SU-DHL-6 (cell line): Measurements from ENCODE around the gene BANP.

ENCODE experiments used
- H2AFZ ChIP-seq: fragments of 200-600 bp; sonication (generic); 2 replicates; pipeline ENCODE4 v1.6.1; 2014; ENCODE audit warnings: low read depth, mild to moderate bottlenecking, moderate library complexity, mixed read lengths, antibody characterized with exemption, low read length; ENCODE audit not compliant: severe bottlenecking
- H3F3A ChIP-seq: fragments of 200-600 bp; shearing (Covaris generic); 2 replicates; pipeline ENCODE4 v1.6.0; 2016; ENCODE audit warnings: antibody characterized with exemption, mild to moderate bottlenecking; ENCODE audit not compliant: insufficient read depth
- H3K27ac ChIP-seq: fragments of 200-600 bp; sonication (generic); 2 replicates; pipeline ENCODE4 v1.5.1; 2016; ENCODE audit warnings: low read depth, mild to moderate bottlenecking, low read length, moderate library complexity, mixed read lengths
- H3K27me3 ChIP-seq: fragments of 200-600 bp; sonication (generic), shearing (Covaris generic); 2 replicates; pipeline ENCODE4 v1.6.0; 2014; ENCODE audit warnings: mild to moderate bottlenecking, low read length
- H3K36me3 ChIP-seq: fragments of 200-600 bp; sonication (generic); 2 replicates; pipeline ENCODE4 v1.6.1; 2014; ENCODE audit warnings: mild to moderate bottlenecking, low read length, mixed read lengths
- H3K4me2 ChIP-seq: fragments of 300-600, 200-600 bp; shearing (Covaris generic), sonication (generic); 2 replicates; pipeline ENCODE4 v1.6.0; 2014; ENCODE audit warnings: low read length, low read depth, mild to moderate bottlenecking; ENCODE audit not compliant: poor library complexity, severe bottlenecking
- H3K4me3 ChIP-seq: fragments of 200-600 bp; sonication (generic); 2 replicates; pipeline ENCODE4 v1.5.1; 2014; ENCODE audit warnings: antibody characterized with exemption, low read length, mild to moderate bottlenecking, mixed read lengths; ENCODE audit not compliant: insufficient read depth, poor library complexity, severe bottlenecking
- H3K79me2 ChIP-seq: fragments of 200-600 bp; sonication (generic); 2 replicates; pipeline ENCODE4 v1.6.1; 2014; ENCODE audit warnings: mild to moderate bottlenecking, low read length, moderate library complexity; ENCODE audit not compliant: insufficient read depth
- H3K9ac ChIP-seq: fragments of 200-600 bp; sonication (generic); 2 replicates; pipeline ENCODE4 v1.7.0; 2014; ENCODE audit warnings: mild to moderate bottlenecking, low read length
- H3K9me2 ChIP-seq: fragments of 200-600 bp; sonication (generic); replicated peaks from 2 replicates; pipeline ENCODE4 v1.6.1; 2014; ENCODE audit warnings: low read length; ENCODE audit not compliant: insufficient read depth
- H3K9me3 ChIP-seq: fragments of 200-600 bp; sonication (generic); 2 replicates; pipeline ENCODE4 v1.6.1; 2014; ENCODE audit warnings: low read length, mixed read lengths; ENCODE audit not compliant: insufficient read depth
- H4K20me1 ChIP-seq: fragments of 200-600 bp; sonication (generic); 2 replicates; pipeline ENCODE4 v1.6.1; 2014; ENCODE audit warnings: low read depth, mild to moderate bottlenecking, antibody characterized with exemption, low read length, moderate library complexity, mixed read lengths
- CTCF ChIP-seq: fragments of 200-600 bp; sonication (generic); IDR thresholded peaks from one replicate; pipeline ENCODE4 v1.5.1; 2017; ENCODE audit warnings: antibody characterized with exemption, mild to moderate bottlenecking, low read length, moderate library complexity; ENCODE audit not compliant: insufficient read depth, poor library complexity, severe bottlenecking
- EZH2phosphoT487 ChIP-seq: fragments of 200-600 bp; sonication (generic), shearing (Covaris generic); conservative IDR thresholded peaks from 2 replicates; pipeline ENCODE4 v1.6.1; 2018; ENCODE audit warnings: mild to moderate bottlenecking, antibody characterized with exemption, low read length, moderate library complexity, mixed read lengths

The BANP gene

GRCh38 chr16:88062341-88063210 lies 111.3 kb downstream of the BANP start:
- no peak for TF ChIP-seq CTCF
- TF ChIP-seq EZH2phosphoT487, result no peak
- H3K27ac ChIP-seq, result no peak overlapping the region
- no peaks in the 10 kb centered on the region for H3K36me3 ChIP-seq
- no peak overlapping the region for H3K4me3 ChIP-seq
- H3K9ac ChIP-seq, result no peak overlapping the region
- H3K4me2 ChIP-seq, result no peak overlapping the region
- H3K79me2 ChIP-seq, result no peaks in the 10 kb centered on the region
- H3K27me3 ChIP-seq, result no peaks in the 10 kb centered on the region
- H3F3A ChIP-seq, result no peaks in the 10 kb centered on the region
- H4K20me1 ChIP-seq, result no peaks in the 10 kb centered on the region; the same call in 1 of the 2 replicates
- H2AFZ ChIP-seq, result no peak overlapping the region
- no peaks in the 10 kb centered on the region for H3K9me2 ChIP-seq
- no peaks in the 10 kb centered on the region for H3K9me3 ChIP-seq

DNA sequence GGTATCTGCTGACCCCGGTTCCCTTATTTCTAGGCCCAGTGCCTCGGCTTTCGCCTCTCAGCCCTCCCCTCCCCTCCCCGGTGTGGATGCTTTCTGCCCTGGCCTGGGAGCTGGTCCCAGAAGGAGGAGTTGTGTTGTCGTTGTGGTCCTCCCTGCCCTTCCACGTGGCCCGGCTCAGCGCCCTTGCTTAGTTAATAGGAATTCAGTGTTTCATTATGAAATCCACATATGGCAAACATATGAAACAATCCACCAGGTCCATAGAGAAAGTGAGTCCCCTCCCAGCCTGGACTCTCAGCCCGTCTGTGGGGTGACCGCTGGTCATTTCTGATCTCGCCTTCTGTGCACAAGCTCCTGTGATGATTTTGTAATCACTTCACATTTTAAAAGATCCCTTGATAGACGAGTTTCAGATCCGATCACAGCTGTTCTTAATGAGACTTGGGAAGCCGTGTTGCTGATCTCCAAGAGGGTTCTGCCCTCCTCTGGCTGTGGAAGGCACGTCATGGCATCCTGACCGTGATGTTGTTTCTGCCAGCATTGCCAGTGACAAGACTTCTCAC lies 112.1 kb downstream of the BANP start:
- no peaks in the 10 kb centered on the region; the same call in 1 of the 2 replicates for H4K20me1 ChIP-seq
- H3K79me2 ChIP-seq, result no peaks in the 10 kb centered on the region
- H3K9me3 ChIP-seq, result no peaks in the 10 kb centered on the region
- no peak for TF ChIP-seq EZH2phosphoT487
- TF ChIP-seq CTCF, result no peak
- no peak overlapping the region for H2AFZ ChIP-seq
- H3K27me3 ChIP-seq, result no peaks in the 10 kb centered on the region
- H3K27ac ChIP-seq, result no peak overlapping the region
- H3K36me3 ChIP-seq, result no peaks in the 10 kb centered on the region
- no peak overlapping the region for H3K9ac ChIP-seq
- no peaks in the 10 kb centered on the region for H3K9me2 ChIP-seq
- H3K4me3 ChIP-seq, result no peak overlapping the region
- no peaks in the 10 kb centered on the region for H3F3A ChIP-seq
- H3K4me2 ChIP-seq, result no peak overlapping the region

DNA sequence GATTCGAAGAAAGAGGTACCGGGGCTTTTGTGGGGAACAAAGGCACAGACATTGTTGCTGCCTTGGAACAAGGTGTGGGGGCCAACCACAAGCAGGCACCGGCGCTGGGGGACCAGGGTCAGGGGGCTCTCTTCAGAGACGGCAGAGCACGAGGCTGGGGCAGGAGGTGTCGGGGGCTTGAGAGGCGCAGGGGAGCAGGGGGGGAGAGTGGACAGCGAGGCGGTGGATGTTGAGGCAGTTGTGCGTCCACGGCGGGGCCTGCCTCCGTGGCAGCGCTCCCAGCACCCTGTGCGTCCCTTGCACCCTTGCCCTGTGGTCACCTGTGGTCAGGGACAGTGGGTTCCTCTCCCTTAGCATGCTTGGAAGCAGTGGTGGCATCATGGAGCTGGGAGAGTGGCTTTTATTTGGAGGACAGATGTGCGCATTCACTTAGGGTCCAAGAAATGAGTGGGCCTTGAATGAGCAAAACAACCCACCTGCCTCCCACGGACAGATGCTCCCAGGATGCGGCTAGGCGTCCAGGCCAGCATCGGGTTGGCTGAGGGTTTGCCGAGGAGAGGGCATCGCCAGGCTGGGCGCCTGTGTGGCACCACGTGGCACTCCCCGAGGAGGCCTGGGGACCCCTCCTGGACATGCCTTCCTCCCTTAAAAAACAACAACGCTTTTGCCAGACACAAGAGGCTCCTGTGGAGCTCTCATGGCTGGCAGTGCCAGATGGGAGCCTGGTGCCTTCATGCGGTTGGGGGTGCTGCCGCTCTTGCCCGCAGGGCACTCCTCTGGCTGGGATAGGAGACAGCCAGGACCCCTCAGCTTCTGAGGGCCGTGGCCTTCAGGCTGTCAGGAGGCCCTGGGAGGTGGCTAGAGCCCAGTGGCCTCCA lies 113.0 kb downstream of the BANP start:
- H3K36me3 ChIP-seq, result no peaks in the 10 kb centered on the region
- H3K27ac ChIP-seq, result no peak overlapping the region
- H3K9ac ChIP-seq, result no peak overlapping the region

More for the DNA sequence above, 113.0 kb downstream of the BANP start:
- Histone ChIP-seq H3K9me3 (no peaks in the 10 kb centered on the region), H3F3A (no peaks in the 10 kb centered on the region; the same call in 1 of the 2 replicates), H4K20me1 (no peaks in the 10 kb centered on the region; the same call in 1 of the 2 replicates), H3K27me3 (no peaks in the 10 kb centered on the region), H3K4me2 (no peak overlapping the region), H3K79me2 (no peaks in the 10 kb centered on the region), H2AFZ (no peak overlapping the region), H3K4me3 (no peak overlapping the region), H3K9me2 (no peaks in the 10 kb centered on the region)
- no peak for TF ChIP-seq CTCF
- no peak for TF ChIP-seq EZH2phosphoT487
